ENCODE data around the gene GATA2. TPM values are rescaled to one million over a fixed set of nuclear protein-coding genes. Genes with fewer than 3 reads are reported as not detected.

The GATA2 gene
- total RNA-seq, 1 donor from 2014 or later: 60.4 TPM

DNA sequence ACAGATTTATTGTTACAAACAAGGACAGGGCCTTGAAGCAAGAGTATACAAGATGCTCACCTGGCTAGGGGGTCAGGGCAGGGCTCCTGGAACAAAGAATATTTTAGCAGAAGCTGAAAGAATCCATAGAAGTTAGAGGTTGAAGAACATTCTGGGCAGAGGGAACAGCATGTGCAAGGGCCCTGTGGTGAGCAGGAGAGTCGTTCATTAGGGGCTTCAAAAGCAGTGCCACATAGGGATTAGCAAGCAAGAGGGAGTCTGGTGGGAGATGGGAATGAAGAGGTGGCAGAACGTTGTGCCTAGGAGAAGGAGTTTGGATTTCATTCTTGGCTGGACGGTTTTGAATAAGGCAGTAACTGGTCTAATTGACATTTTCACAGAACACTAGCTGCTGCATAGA is 49.2 kb downstream of the GATA2 start:
- H3K27ac Mint-ChIP-seq: no peak overlapping the region
- peaks cover 13% of the 10 kb centered on the region for H3K9me3 Mint-ChIP-seq

DNA sequence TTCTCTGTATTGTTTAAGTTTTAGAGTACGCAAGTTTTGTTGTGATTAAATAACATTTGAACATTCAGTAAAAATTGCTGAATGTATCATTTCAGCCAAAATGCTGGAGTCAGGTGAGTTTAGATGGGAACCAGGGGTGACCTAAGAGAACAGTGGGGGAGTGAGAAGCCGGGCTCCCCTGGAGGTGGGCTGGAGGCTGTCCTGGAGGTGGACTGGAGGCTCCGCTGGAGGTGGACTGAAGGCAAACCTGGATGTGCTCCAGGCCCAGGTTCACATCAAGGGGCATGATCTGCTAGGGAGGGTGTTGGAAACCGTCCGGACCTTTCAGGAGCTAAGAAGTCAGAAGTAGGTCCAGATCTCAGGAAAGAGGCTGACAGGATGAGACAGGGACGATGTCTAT is 50.1 kb downstream of the GATA2 start:
- H3K27me3 Mint-ChIP-seq (ENCODE audit: low read depth): peaks cover 3% of the 10 kb centered on the region
- TF ChIP-seq, protein P1, sequence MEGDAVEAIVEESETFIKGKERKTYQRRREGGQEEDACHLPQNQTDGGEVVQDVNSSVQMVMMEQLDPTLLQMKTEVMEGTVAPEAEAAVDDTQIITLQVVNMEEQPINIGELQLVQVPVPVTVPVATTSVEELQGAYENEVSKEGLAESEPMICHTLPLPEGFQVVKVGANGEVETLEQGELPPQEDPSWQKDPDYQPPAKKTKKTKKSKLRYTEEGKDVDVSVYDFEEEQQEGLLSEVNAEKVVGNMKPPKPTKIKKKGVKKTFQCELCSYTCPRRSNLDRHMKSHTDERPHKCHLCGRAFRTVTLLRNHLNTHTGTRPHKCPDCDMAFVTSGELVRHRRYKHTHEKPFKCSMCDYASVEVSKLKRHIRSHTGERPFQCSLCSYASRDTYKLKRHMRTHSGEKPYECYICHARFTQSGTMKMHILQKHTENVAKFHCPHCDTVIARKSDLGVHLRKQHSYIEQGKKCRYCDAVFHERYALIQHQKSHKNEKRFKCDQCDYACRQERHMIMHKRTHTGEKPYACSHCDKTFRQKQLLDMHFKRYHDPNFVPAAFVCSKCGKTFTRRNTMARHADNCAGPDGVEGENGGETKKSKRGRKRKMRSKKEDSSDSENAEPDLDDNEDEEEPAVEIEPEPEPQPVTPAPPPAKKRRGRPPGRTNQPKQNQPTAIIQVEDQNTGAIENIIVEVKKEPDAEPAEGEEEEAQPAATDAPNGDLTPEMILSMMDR (IDR thresholded peaks at IDR 0.05; ENCODE audit: unreplicated experiment): no peak

More for the DNA sequence above, 49.2 kb downstream of the GATA2 start:
- DNase-seq (ENCODE audit: low spot score in 2 of 2, unreplicated experiment in 2 of 2): no peak
- Mint-ChIP-seq H3K4me1 (peaks cover 4% of the 10 kb centered on the region), H3K27me3 (ENCODE audit: low read depth) (peaks cover 3% of the 10 kb centered on the region), H3K4me3 (no peak overlapping the region), H3K36me3 (no peaks in the 10 kb centered on the region)
- TF ChIP-seq, protein P1 (IDR thresholded peaks at IDR 0.05; ENCODE audit: unreplicated experiment): no peak

DNA sequence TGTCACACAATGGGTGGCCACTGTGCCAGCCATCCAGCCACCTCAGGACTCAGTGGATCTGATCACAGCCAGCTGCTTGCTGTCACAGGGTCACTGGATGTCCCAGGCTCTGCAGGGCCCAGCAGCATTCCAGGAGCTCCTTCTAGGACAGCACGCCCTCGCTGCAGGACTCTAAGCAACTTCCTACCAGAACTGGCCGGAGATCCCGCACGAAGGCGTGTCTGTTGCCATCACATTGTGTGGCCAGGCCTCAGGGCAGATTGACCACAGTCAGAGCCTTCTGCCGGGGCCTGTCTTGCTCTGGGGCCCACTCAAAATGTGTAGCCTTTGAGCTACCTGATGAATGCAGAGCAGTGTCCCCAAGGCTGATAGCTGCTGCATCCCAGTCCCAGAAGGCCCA is 50.9 kb downstream of the GATA2 start:
- H3K27ac Mint-ChIP-seq: no peak overlapping the region
- TF ChIP-seq, protein P1 (IDR thresholded peaks at IDR 0.05; ENCODE audit: unreplicated experiment): no peak
- no peaks in the 10 kb centered on the region for H3K4me1 Mint-ChIP-seq
- no peaks in the 10 kb centered on the region for H3K36me3 Mint-ChIP-seq
- H3K27me3 Mint-ChIP-seq (ENCODE audit: low read depth): peaks cover 3% of the 10 kb centered on the region
- no peak overlapping the region for H3K4me3 Mint-ChIP-seq
- peaks cover 15% of the 10 kb centered on the region for H3K9me3 Mint-ChIP-seq
- DNase-seq (ENCODE audit: low spot score in 2 of 2, unreplicated experiment in 2 of 2): no peak

More for the DNA sequence above, 50.1 kb downstream of the GATA2 start:
- H3K36me3 Mint-ChIP-seq: no peaks in the 10 kb centered on the region
- H3K9me3 Mint-ChIP-seq: peaks cover 13% of the 10 kb centered on the region
- H3K4me3 Mint-ChIP-seq: no peak overlapping the region
- DNase-seq (ENCODE audit: low spot score in 2 of 2, unreplicated experiment in 2 of 2): no peak
- H3K4me1 Mint-ChIP-seq: no peaks in the 10 kb centered on the region
- H3K27ac Mint-ChIP-seq: no peak overlapping the region

DNA sequence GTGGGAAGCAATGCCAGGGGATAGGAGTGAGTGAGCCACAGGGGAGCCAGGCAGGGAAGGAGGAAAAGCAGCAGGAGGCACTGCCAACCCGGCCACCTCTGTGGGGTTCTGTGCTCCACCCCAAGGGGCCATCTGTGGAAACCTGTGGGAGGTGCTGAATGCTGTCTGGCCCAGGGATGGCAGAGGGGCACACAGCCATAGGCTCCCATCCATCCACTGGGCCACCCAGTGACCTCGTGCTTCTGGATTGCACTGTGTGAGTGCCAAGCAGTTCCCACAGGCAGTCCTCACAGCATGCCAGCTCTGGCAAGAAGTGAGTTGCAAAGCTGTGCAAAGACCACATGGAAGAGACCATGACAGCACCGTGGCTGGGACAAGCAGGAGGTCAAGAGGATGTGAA is 53.8 kb downstream of the GATA2 start:
- peaks cover 12% of the 10 kb centered on the region for H3K9me3 Mint-ChIP-seq
- no peak overlapping the region for H3K4me3 Mint-ChIP-seq
- TF ChIP-seq, protein P1 (IDR thresholded peaks at IDR 0.05; ENCODE audit: unreplicated experiment): no peak
- H3K36me3 Mint-ChIP-seq: no peaks in the 10 kb centered on the region
- peaks cover 3% of the 10 kb centered on the region for H3K27me3 Mint-ChIP-seq (ENCODE audit: low read depth)
- no peak overlapping the region for H3K27ac Mint-ChIP-seq
- no peak for DNase-seq (ENCODE audit: low spot score in 2 of 2, unreplicated experiment in 2 of 2)
- H3K4me1 Mint-ChIP-seq: peaks cover 13% of the 10 kb centered on the region

DNA sequence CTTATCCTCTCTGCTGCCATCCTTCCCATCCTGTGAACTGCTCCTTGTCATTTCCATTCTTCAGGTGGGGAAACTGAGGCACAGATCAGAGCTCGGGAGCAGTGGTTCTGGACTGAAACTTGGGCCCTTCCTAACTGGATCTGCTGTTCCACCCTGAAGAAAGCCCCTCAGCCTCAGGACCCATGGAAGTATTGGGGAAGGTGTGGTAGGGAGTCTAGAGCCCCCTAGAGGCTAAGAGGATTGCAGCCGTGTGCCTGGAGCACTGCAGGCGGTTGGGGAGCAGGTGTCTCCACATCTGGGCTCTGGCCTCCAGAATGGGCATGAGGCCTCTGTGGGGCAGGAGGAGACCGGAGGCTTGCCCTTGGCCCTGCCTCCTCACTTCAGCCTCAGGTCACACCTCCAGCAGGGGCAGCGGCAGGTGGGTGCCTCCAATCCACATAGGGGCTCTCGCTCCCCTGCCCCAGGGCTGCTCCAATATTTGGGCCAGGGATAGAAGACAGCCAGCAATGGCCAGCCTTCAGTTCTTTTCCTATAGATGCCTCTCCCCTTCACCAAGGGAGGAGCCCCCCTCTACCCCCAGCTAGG is 54.4 kb downstream of the GATA2 start:
- no peak overlapping the region for H3K27ac Mint-ChIP-seq
- no peaks in the 10 kb centered on the region for H3K36me3 Mint-ChIP-seq
- H3K9me3 Mint-ChIP-seq: peaks cover 12% of the 10 kb centered on the region
- peaks cover 18% of the 10 kb centered on the region for H3K4me1 Mint-ChIP-seq
- peaks cover 5% of the 10 kb centered on the region for H3K27me3 Mint-ChIP-seq (ENCODE audit: low read depth)
- DNase-seq (ENCODE audit: low spot score in 2 of 2, unreplicated experiment in 2 of 2): no peak
- H3K4me3 Mint-ChIP-seq: no peak overlapping the region
- TF ChIP-seq, protein P1 (IDR thresholded peaks at IDR 0.05; ENCODE audit: unreplicated experiment): no peak

Measured in mesothelial cell of epicardium (in vitro differentiated cells).